OCI-LY3 (cell line): ENCODE results near the gene SLC22A15.

ENCODE experiments used
- H2AFZ ChIP-seq: fragments of 200-600, 300-600 bp; shearing (Covaris generic); 2 replicates; pipeline ENCODE4 v1.6.0; 2014; ENCODE audit warnings: antibody characterized with exemption, low read depth, low read length
- H3K27ac ChIP-seq: fragments of 200-600, 300-600 bp; sonication (generic); 2 replicates; pipeline ENCODE4 v1.5.1; 2014; ENCODE audit warnings: mild to moderate bottlenecking, low read length, moderate library complexity, mixed read lengths
- H3K27me3 ChIP-seq: fragments of 200-600, 300-600 bp; sonication (generic); 2 replicates; pipeline ENCODE4 v1.6.1; 2014; ENCODE audit warnings: low read depth, low read length, mixed read lengths
- H3K36me3 ChIP-seq: fragments of 200-600, 300-600 bp; sonication (generic); replicated peaks from 2 replicates; pipeline ENCODE3; 2014; ENCODE audit warnings: low read depth, low read length, mixed read lengths
- H3K4me1 ChIP-seq: fragments of 300-600, 200-600 bp; sonication (generic); 2 replicates; pipeline ENCODE4 v1.6.1; 2014; ENCODE audit warnings: low read length, mixed read lengths
- H3K4me2 ChIP-seq: fragments of 200-600, 300-600 bp; sonication (generic); 2 replicates; pipeline ENCODE4 v1.6.1; 2014; ENCODE audit warnings: low read length, mixed read lengths
- H3K4me3 ChIP-seq: fragments of 300-600, 200-600 bp; sonication (generic); 2 replicates; pipeline ENCODE4 v1.5.1; 2014; ENCODE audit warnings: antibody characterized with exemption, mild to moderate bottlenecking, low read length, moderate library complexity
- H3K79me2 ChIP-seq: fragments of 300-600, 200-600 bp; shearing (Covaris generic); 2 replicates; pipeline ENCODE4 v1.6.1; 2014; ENCODE audit warnings: mild to moderate bottlenecking, low read length, mixed read lengths
- H3K9ac ChIP-seq: fragments of 300-600, 200-600 bp; shearing (Covaris generic); 2 replicates; pipeline ENCODE4 v1.6.0; 2014; ENCODE audit warnings: mild to moderate bottlenecking, low read length, moderate library complexity
- H3K9me3 ChIP-seq: fragments of 200-600, 300-600 bp; shearing (Covaris generic); 2 replicates; pipeline ENCODE4 v1.6.1; 2014; ENCODE audit warnings: low read length, mixed read lengths; ENCODE audit not compliant: insufficient read depth
- H4K20me1 ChIP-seq: fragments of 200-600, 300-600 bp; sonication (generic); 2 replicates; pipeline ENCODE4 v1.6.1; 2016; ENCODE audit warnings: low read length, mixed read lengths; ENCODE audit not compliant: insufficient read depth
- EZH2phosphoT487 ChIP-seq: fragments of 200-600 bp; shearing (Covaris generic); IDR thresholded peaks from 2 replicates; pipeline ENCODE4 v1.6.1; 2018; ENCODE audit warnings: antibody characterized with exemption, mixed run types, low read depth
- TF ChIP-seq, protein P1 (sequence below): fragments of 200-600, 300-600 bp; sonication (generic); IDR thresholded peaks from 2 replicates; pipeline ENCODE4 v1.5.1; 2014; ENCODE audit warnings: antibody characterized with exemption, low read length, low read depth

SLC22A15 gene

GRCh38 chr1:116001739-116002487, 25.6 kb downstream of the SLC22A15 start:
- Histone ChIP-seq H3K4me1 (no peaks in the 10 kb centered on the region), H3K9me3 (no peaks in the 10 kb centered on the region), H3K4me3 (no peak overlapping the region), H3K79me2 (no peaks in the 10 kb centered on the region), H3K9ac (no peak overlapping the region), H4K20me1 (no peaks in the 10 kb centered on the region), H3K27ac (no peak overlapping the region), H3K4me2 (no peak overlapping the region), H3K36me3 (no peaks in the 10 kb centered on the region), H3K27me3 (no peaks in the 10 kb centered on the region), H2AFZ (no peak overlapping the region)
- TF ChIP-seq, protein P1, sequence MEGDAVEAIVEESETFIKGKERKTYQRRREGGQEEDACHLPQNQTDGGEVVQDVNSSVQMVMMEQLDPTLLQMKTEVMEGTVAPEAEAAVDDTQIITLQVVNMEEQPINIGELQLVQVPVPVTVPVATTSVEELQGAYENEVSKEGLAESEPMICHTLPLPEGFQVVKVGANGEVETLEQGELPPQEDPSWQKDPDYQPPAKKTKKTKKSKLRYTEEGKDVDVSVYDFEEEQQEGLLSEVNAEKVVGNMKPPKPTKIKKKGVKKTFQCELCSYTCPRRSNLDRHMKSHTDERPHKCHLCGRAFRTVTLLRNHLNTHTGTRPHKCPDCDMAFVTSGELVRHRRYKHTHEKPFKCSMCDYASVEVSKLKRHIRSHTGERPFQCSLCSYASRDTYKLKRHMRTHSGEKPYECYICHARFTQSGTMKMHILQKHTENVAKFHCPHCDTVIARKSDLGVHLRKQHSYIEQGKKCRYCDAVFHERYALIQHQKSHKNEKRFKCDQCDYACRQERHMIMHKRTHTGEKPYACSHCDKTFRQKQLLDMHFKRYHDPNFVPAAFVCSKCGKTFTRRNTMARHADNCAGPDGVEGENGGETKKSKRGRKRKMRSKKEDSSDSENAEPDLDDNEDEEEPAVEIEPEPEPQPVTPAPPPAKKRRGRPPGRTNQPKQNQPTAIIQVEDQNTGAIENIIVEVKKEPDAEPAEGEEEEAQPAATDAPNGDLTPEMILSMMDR = no peak
- no peak for TF ChIP-seq EZH2phosphoT487

GRCh38 chr1:116002781-116003420, 26.6 kb downstream of the SLC22A15 start:
- H3K4me3 ChIP-seq = no peak overlapping the region
- no peaks in the 10 kb centered on the region for H3K9me3 ChIP-seq
- H2AFZ ChIP-seq = no peak overlapping the region
- no peaks in the 10 kb centered on the region for H3K27me3 ChIP-seq
- no peak overlapping the region for H3K27ac ChIP-seq
- no peaks in the 10 kb centered on the region for H4K20me1 ChIP-seq
- no peaks in the 10 kb centered on the region for H3K79me2 ChIP-seq
- H3K36me3 ChIP-seq = no peaks in the 10 kb centered on the region
- H3K4me2 ChIP-seq = no peak overlapping the region
- TF ChIP-seq, protein P1 = no peak
- no peak for TF ChIP-seq EZH2phosphoT487
- H3K4me1 ChIP-seq = no peaks in the 10 kb centered on the region
- no peak overlapping the region for H3K9ac ChIP-seq

DNA sequence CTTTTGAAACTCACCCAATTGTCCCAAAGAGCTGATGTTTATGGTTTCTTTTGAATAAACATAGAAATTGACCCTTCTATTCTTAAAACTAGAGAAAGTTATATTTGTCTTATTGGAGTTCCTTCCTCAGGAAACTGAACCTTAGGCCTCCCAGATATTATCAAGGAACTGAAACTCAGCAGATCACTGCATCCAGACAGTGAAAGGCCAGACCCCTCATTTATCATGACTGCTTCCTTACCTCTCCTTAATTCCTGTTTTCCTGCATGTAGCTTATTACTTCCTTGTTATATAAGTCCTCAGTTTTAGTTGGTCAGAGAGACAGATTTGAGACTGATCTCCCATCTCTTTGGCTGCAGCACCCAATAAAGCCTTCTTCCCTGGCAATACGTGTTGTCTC, 27.5 kb downstream of the SLC22A15 start:
- Histone ChIP-seq H2AFZ (no peak overlapping the region), H3K4me2 (no peak overlapping the region), H3K27ac (no peak overlapping the region), H4K20me1 (no peaks in the 10 kb centered on the region), H3K4me3 (no peak overlapping the region), H3K27me3 (no peaks in the 10 kb centered on the region), H3K9me3 (no peaks in the 10 kb centered on the region), H3K79me2 (no peaks in the 10 kb centered on the region), H3K9ac (no peak overlapping the region), H3K36me3 (no peaks in the 10 kb centered on the region), H3K4me1 (no peaks in the 10 kb centered on the region)
- TF ChIP-seq, protein P1 = no peak
- TF ChIP-seq EZH2phosphoT487 = no peak

- no peaks in the 10 kb centered on the region for H3K36me3 ChIP-seq
- no peaks in the 10 kb centered on the region for H3K79me2 ChIP-seq
- no peak for TF ChIP-seq EZH2phosphoT487
- TF ChIP-seq, protein P1 = no peak
- H3K9me3 ChIP-seq = no peaks in the 10 kb centered on the region
- no peak overlapping the region for H3K27ac ChIP-seq
- no peaks in the 10 kb centered on the region for H3K27me3 ChIP-seq
- H2AFZ ChIP-seq = no peak overlapping the region
- H4K20me1 ChIP-seq = no peaks in the 10 kb centered on the region
- no peaks in the 10 kb centered on the region for H3K4me1 ChIP-seq
- peak overlapping the region; percentile 41 for H3K4me2 ChIP-seq
- H3K4me3 ChIP-seq = no peak overlapping the region; the same call in 1 of the 2 replicates
- H3K9ac ChIP-seq = no peak overlapping the region
These were observed 30.2 kb downstream of the SLC22A15 start for GRCh38 chr1:116006486-116006964.
